Measurements from ENCODE around the gene SLC14A1.

SLC14A1 gene

DNA sequence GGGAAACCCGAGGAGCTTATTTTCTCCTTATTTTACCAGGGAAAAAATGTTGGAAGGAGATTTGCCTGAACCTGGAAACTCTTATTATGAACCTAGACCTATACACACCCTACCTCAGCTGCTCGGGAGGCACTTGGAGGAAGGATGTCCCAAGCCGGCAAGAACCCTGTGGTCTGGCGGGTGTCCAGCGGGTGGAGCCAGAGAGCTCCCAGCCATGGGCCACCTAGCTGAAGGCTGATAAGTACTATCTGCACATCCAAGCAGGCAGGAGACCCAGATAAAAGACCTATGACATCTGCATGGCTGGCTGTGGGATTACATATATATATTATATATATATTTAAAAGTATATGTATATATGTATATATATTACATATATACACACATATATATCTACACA lies 1.1 kb upstream of the SLC14A1 start:
- peak; percentile 53 to 73 for DNase-seq (ENCODE audit: low read depth in 2 of 2)

DNA sequence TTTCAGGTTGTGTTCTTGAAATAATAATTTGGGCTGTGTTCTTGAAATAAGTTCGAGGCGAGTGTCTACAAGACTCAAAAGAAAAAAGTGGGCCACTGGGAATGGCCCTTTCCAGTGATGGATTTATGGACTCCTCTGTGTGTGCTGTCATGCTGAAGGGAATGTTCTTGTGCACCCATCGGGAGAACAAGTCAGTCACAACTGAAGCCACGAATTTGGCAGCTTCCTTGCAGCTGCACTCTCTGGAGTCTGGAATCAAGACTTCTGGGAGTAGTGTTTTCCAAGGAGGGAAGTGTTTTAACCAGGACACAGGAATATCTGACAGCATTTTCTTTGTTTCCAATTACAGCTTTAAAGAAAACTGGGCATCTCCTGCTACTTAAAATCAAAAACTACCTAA lies 620 bp downstream of the SLC14A1 start:
- no peak for DNase-seq (ENCODE audit: low read depth in 2 of 2)

DNA sequence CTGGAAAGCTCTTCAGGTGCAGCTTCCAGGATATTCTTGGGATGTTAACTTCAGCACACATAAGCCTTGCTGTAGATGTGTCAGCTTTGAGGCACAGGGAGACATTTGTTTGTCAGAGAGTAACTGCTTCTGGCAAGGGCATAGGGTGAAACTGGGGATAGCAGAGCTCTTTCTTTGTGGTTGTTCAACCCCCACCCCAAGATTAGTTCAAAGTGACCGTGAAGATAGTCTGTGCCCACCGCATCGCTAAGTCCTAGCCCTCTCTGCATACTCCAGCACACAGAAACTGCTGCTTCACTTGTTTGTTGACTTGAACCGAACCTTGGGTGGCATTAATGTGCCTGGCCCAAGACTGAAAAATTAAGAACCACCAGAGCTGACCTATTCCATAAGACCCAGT lies 1.4 kb downstream of the SLC14A1 start:
- no peak for DNase-seq (ENCODE audit: low read depth in 2 of 2)

DNA sequence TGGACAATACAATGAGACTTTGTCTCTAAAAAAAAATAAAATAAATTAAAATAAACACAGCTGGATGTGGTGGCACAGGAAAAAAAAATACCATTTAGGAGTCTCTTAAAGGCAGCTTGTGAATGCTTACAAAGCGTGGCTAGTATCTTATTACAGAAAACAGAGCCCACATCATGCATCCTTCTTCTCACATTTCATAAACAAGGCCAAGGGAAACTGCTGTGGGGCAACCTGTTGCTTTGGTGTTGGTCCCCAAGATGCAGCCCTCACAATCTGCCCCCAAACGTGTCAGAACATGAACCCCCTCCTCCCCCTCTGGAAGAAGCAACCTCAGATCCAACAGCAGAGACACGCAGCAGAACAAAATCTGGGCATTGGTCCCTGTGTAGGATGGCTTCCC lies 2.6 kb downstream of the SLC14A1 start:
- no peak for DNase-seq (ENCODE audit: low read depth in 2 of 2)

DNA sequence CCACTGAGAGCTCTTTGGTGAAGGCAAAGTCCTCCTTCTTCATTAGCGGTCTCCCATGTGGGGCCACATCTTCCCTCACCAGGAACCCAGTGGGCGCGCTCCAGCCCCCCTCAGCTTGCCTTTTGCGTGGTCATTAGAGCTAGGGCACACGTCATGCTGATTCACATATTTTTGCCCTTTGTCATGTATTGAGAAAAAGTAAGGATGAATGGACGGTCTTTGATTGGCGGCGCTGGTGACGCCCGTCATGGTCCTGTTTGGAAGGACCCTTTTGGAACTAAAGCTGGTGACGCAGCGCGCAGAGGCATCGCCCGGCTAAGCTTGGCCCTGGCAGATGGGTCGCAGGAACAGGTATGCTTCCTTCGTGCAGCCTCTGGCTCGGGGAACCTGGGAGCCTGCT lies 3.1 kb downstream of the SLC14A1 start:
- DNase-seq (ENCODE audit: low read depth in 2 of 2) = no peak

DNA sequence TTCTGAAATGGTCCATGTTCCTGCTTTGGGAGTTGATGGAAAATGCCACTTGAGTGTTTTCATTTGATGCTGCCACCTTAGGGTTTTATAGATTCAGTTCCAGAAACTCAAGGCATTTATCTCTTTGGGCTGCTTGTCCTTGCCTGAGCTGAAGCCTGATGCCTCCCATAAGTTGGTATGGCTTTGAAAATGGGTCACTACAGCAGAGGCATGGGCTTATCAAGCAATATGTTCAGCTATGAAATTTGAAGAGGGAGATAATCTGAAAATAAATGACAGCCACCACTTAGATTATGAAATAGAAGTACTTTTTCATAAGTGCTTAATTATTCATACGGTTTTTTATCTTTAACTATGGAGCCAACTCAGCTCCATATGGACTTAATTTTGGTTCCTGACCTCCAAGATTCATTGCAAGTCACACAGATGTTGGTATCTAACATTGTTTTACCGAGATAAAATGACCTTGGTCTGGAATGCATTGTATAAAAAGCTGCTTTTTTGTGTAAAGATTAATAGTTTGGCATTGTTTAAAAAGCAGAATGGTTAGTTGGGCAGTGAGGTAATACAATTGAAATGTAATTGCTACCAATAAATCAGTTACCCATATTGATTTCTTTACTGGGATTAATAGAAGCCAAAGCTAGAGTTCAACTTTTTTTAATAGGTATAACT lies 4.5 kb downstream of the SLC14A1 start:
- DNase-seq (ENCODE audit: low read depth in 2 of 2) = no peak

DNA sequence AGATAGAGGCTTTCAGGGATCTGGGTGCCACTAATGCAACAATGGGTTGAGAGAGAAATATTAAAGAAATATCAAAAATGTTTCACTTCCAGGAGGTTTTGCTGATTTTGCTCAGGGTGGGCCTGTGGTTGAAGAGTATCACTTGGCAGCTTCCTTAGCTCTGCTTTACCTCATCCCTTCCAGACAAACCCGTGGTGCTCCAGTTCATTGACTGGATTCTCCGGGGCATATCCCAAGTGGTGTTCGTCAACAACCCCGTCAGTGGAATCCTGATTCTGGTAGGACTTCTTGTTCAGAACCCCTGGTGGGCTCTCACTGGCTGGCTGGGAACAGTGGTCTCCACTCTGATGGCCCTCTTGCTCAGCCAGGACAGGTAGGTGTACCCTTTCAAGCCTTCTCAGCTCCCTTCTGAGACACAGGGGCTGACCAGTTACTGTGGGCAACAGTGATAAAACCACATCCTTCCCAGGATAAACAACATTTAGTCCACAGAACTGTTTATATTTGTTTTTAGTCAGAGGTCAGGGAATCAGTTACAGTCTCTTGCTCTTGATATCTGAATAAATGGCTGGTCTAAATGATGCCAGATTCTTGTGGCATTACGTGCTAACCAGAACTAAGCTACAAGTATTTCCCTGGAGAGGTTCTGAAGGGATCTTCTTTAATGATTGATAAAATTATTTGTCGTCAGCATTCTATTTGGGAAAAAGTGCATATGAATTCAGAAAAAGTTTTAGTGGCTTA lies 7.0 kb downstream of the SLC14A1 start:
- no peak for DNase-seq (ENCODE audit: low read depth in 2 of 2)

DNA sequence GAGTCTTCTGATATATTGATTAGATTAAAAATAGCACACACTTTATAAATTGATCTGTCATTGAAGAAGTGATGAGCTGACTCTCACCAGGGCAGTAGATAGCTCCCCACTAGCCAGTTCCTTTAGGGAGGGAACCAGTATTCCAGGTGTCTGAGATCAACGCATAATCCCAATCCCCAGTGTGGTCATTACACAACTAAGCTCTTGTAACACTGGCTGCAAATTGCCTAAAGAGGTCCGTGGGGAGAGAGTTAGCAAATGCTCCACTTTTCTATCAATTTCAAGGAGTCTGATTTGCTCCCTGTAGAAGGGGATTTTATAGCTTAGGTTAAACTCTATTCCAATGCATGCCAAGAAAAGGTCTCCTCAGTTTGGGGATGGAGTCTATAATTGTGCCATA lies 7.7 kb downstream of the SLC14A1 start:
- no peak for DNase-seq (ENCODE audit: low read depth in 2 of 2)

DNA sequence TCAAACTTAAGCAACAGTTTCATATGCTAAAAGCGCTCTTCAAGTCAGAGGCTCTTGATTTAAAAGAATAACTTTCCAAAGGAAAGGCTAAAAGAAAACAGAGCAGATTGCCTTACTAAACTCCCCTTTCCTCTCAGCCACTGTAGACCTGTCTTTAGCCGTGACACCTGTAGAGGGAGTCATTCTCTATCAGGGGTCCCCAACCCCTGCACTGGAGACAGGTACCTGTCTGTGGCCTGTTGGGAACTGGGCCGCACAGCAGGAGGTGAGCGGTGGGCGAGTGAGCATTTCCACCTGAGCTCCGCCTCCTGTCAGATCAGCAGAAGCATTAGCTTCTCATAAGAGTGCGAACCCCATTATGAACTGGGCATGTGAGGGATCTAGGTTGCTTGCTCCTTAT lies 9.6 kb downstream of the SLC14A1 start:
- DNase-seq (ENCODE audit: low read depth in 2 of 2) = no peak

DNA sequence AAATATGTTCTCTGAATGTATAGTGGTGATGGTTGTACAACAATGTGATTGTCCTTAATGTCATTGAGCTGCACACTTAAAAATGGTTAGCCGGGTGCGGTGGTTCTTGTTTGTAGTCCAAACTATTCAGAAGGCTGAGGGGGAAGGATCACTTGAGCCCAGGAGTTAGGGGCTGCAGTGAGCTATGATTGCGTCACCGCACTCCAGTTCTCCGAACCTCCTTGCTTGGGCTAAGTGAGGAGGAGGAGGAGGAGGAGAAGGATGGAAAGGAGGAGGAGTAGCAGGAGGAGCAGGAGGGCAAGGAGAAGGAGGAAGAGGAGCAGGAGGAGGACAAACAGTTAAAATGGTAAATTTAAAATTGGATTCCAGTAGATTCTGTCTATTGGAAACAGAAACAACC lies 10.5 kb downstream of the SLC14A1 start:
- no peak for DNase-seq (ENCODE audit: low read depth in 2 of 2)

DNA sequence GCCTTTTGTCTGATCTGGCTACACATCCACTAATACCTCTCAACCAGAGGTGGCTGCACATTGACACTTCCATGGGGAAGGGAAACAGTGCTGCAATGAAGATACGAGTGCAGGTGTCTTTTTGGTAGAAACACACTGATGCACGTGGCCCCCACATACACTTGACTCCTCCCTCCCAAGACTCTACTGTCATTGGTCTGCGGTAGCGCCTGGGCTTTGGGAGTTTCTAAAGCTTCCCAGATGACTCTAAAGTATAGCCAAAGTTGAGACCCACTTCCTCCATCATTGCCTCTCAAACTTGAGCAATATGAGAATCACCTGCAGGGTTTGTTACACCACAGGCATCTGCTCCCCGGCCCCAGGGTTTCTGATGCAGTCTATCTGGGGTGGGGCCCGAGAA lies 11.0 kb downstream of the SLC14A1 start:
- DNase-seq (ENCODE audit: low read depth in 2 of 2) = no peak

DNA sequence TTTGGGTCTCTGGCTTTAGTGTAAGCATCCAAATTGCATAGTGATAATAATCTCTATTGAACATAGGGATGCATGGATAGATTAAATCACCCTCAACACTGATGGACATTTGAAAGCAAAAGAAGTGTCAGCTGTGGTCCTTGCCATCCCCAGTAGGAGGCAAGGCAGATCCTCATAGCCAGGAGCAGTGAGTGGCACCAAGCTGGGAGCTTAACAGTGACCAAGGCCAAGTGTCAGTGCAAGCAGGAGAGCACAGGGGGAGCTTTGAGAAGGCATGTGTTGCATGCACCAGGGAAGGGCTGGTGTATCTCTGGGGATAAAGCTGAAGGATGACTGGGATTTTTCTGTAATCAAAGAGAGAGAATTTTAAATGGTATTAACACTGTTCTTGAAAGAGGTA lies 14.7 kb downstream of the SLC14A1 start:
- no peak for DNase-seq (ENCODE audit: low read depth in 2 of 2)

DNA sequence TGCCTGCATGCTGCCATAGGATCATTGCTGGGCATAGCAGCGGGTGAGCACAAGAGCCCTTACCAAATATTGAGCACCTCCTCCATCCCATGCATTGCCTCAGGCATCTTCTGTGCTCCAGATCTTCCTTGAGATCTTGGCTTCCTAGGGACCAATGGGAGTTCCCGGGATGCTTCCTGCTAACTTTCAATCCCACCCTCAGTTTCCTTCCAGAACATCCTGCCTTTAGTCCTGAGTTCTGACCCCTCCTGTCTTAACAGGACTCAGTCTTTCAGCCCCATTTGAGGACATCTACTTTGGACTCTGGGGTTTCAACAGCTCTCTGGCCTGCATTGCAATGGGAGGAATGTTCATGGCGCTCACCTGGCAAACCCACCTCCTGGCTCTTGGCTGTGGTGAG lies 15.3 kb downstream of the SLC14A1 start:
- no peak for DNase-seq (ENCODE audit: low read depth in 2 of 2)

DNA sequence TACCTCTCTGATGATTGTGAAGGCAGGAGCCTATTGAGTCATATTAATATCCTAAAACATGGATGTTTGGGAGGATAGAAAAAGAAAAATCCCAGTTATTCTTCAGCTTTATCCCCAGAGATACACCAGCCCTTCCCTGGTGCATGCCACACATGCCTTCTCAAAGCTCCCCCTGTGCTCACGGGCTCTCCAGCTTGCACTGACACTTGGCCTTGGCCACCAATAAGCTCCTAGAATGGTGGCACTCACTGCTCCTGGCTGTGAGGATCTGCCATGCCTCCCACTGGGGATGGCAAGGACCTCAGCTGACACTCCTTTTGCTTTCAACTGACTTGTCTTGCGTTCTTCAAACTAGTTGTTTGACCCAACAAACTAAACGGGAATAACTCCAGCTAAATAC lies 15.9 kb downstream of the SLC14A1 start:
- DNase-seq (ENCODE audit: low read depth in 2 of 2) = no peak

DNA sequence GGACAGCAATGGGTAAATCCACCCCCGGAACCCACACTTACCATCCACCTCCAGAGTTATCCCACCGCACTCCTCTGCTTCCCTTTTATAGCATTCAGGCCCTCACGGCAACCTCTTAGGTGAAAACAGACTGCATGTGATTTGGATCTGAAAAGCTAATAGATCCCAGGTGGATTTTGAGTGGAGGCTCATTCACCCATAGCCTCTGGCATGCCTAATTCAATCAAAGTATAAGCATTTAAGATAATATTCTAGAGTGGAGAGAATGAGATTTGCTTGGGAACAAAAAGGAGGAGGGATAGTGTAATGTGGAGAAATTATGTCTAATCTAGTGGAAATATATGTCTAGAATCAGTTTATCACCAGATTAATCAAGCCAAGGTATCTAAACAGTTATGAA lies 17.1 kb downstream of the SLC14A1 start:
- no peak for DNase-seq (ENCODE audit: low read depth in 2 of 2)

DNA sequence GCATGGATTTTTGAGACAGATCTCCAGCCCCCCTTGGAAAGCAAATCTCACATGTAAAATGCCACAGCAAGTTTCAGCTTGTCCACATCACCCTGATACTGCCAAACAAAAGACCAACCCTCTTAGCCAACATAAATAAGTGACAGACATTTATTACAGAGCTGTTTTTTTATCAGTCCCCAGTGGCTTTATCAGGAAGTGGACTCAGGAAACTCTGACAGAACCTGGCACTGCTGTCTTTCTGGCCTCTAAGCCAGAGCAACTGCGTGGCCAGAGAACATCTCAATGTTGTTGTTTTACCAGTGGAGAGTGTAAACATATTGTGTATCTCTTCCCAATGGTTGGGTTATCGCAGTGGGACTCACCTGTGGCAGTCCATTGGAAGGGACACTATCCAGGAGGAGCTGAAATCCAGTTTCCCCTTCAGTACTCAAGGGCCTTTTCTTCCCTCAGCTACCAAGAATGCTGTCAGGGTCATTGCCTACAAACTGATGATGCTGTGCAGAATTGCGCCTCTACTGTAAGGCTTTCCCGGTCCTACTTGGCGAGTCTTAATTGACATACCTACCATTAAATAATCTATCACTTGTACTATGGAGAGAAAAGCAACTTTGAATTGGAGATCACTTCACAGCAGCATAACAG lies 22.0 kb downstream of the SLC14A1 start:
- no peak for DNase-seq (ENCODE audit: low read depth in 2 of 2)

DNA sequence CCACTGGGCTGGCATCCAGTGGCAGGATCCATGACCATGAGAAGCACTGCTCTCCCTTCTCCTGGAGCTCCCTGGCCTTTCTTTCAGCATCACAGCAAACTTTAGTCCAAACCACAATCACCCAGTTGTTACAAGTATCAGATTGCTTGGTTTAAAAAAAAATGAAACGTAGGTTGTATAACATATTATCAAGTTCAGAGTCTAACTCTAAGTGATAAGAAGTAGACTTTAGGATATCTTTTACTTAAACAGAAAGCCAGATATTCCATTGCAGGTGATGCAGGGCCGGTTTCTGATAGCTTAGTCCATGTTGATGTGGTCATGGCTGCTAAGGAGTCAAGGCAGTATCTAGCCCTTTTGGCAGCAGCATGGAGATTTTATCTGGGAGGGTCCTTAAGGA lies 24.5 kb downstream of the SLC14A1 start:
- DNase-seq (ENCODE audit: low read depth in 2 of 2) = no peak

DNA sequence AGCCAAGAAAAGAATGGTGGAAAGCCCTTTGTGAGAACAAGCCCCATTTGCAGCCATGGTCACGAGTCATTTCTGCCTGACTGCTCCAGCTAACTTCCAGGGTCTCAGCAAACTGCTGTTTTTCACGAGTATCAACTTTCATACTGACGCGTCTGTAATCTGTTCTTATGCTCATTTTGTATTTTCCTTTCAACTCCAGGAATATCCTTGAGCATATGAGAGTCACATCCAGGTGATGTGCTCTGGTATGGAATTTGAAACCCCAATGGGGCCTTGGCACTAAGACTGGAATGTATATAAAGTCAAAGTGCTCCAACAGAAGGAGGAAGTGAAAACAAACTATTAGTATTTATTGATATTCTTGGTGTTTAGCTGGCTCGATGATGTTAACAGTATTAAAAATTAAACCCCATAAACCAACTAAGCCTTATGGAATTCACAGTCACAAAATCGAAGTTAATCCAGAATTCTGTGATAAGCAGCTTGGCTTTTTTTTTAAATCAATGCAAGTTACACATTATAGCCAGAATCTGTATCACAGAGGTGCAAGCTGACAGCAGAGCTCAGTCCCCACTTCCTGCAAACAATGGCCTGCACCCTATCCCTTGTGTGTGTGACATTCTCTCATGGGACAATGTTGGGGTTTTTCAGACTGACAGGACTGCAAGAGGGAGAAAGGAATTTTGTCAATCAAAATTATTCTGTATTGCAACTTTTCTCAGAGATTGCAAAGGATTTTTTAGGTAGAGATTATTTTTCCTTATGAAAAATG lies 26.1 kb downstream of the SLC14A1 start:
- no peak for DNase-seq (ENCODE audit: low read depth in 2 of 2)

DNA sequence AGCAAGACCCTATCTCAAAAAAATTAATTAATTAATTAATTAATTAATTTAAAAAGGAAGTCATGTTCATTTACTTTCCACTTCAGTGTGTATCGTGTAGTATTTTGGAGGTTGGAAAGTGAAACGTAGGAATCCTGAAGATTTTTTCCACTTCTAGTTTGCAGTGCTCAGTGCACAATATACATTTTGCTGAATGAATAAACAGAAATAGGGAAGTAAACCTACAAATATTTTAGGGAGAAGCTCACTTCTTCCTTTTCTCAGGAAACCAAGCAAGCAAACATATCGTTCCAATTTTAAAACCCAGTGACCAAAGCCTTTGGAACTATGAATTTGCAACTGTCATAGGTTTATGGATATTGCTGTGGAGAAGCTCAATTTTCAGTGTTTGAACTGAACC lies 27.8 kb downstream of the SLC14A1 start:
- DNase-seq (ENCODE audit: low read depth in 2 of 2) = no peak

DNA sequence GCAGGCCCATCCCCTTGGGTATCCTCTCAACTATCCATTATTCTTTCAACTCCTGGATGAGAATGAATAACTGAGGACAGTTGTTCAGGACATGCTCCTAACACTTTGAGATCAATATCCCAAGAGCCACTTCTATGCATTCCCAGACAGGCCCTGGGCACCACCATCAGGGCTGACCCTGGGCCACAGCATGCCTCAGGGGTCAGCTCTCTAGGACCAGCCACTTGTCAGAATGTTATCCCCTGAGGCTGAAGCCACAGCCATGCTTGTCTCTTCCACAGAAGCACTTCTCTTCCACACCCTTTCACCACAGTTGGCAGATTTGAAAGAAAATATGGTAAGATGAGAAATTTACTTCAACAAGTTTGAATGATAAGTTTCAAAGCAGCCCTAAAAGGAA lies 28.7 kb downstream of the SLC14A1 start:
- DNase-seq (ENCODE audit: low read depth in 2 of 2) = no peak

DNA sequence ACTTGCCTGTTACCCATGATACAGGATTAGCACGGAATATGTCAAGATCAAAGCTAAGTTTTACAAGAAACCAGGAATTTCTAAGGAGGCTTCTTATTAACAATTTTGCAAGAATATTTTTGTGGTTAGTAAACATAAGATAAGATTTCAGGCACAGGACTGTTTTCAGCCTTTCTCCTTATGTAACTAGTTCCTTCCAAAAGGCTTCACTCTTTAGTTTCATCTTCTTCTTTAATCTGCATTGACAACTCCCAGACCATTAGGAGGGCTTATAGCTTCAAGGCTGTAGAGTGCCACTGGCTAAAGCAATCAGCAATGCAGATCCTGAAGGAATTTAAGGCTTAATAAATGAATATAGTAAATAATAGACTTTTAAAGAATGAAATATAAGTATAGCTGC lies 29.3 kb downstream of the SLC14A1 start:
- no peak for DNase-seq (ENCODE audit: low read depth in 2 of 2)

DNA sequence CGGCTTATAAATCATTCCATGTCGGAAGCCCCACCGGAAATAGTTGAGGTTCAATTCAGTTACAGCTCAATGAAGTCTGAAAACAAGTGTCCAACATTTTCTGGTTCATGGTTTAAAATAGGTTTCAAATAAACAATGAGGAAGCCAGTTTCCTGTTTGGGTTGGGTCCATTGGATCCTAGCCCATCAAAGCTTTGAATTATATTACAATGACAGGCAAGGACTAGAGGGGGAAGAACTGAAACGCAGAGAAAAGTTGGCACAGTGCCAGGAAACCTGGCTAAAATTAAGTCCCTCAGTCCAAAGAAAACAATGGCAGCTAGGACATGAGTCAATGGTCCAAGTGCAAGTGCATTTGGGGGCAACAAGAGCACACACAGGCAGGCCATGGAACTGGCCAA lies 32.0 kb downstream of the SLC14A1 start:
- no peak for DNase-seq (ENCODE audit: low read depth in 2 of 2)

DNA sequence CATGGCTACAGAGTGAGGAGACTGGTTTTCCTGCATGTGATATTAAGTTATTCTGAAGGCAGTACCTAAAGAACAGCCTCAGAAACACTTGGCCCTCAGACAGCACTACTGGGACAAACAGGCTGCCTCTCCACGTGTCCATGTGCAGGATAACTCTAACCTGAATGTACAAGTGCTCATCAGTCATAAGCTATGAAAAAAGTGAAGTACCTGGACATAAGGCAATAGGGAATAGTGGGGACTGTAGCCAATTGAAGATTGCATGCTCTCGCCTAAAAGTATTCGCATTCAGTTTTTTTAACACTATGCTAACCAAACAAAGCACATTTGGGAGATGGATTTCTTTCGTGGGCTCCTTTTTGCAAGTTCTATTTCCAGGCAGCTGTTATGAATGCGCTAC lies 33.0 kb downstream of the SLC14A1 start:
- DNase-seq (ENCODE audit: low read depth in 2 of 2) = no peak
